K562 (cell line): ENCODE results near the gene ZNF490.

Experiments
- ARID2 ChIP-seq: fragments of 450-650 bp; IDR thresholded peaks from 2 replicates; pipeline ENCODE4 v1.6.1; 2017; ENCODE audit warnings: antibody characterized with exemption, mild to moderate bottlenecking
- EGR1 ChIP-seq: fragments of 450-650 bp; conservative IDR thresholded peaks from 2 replicates; pipeline ENCODE4 v1.6.1; 2017; ENCODE audit warnings: mild to moderate bottlenecking
- FOSL1 ChIP-seq: fragments of 200-800 bp; sonication (Bioruptor generic); conservative IDR thresholded peaks from 2 replicates; pipeline ENCODE4 v1.6.1; 2016; ENCODE audit warnings: missing genetic modification characterization, missing compliant biosample characterization
- KDM1A ChIP-seq, 2 experiments: fragments of 450-650 bp; IDR thresholded peaks; 2 replicates each; pipeline ENCODE4 v1.6.1; 2016; ENCODE audit warnings: mild to moderate bottlenecking in 2 of 2
- TF ChIP-seq, protein P1 (sequence below), 2 experiments: IDR thresholded peaks in 1 of 2; conservative IDR thresholded peaks in 1 of 2; 2 replicates each; pipeline ENCODE4 v1.6.1; 2016; ENCODE audit warnings: low read depth in 2 of 2, mild to moderate bottlenecking in 1 of 2, missing compliant biosample characterization in 1 of 2, missing genetic modification characterization in 1 of 2, moderate library complexity in 1 of 2
- TF ChIP-seq, protein P2 (sequence below), 3 experiments: IDR thresholded peaks in 2 of 3; conservative IDR thresholded peaks in 1 of 3; 2 replicates each; pipeline ENCODE4 v1.5.1; 2011 to 2012; ENCODE audit warnings: low read length in 3 of 3, mild to moderate bottlenecking in 3 of 3, control low read depth in 2 of 3, improper control_type of control experiment in 1 of 3, inconsistent platforms in 1 of 3, low read depth in 1 of 3, mixed read lengths in 1 of 3, moderate library complexity in 1 of 3; ENCODE audit not compliant: insufficient read depth in 2 of 3

- no peak for TF ChIP-seq ARID2
- TF ChIP-seq EGR1: no peak
- TF ChIP-seq, protein P1, sequence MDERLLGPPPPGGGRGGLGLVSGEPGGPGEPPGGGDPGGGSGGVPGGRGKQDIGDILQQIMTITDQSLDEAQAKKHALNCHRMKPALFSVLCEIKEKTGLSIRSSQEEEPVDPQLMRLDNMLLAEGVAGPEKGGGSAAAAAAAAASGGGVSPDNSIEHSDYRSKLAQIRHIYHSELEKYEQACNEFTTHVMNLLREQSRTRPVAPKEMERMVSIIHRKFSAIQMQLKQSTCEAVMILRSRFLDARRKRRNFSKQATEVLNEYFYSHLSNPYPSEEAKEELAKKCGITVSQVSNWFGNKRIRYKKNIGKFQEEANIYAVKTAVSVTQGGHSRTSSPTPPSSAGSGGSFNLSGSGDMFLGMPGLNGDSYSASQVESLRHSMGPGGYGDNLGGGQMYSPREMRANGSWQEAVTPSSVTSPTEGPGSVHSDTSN (CRISPR knock-in tag; IDR thresholded peaks at IDR 0.05; ENCODE audit: low read depth): no peak
- TF ChIP-seq, protein P1 (tag; conservative IDR thresholded peaks at IDR 0.05; ENCODE audit: low read depth): no peak
- no peak for TF ChIP-seq FOSL1 (tag)
- TF ChIP-seq, protein P2, sequence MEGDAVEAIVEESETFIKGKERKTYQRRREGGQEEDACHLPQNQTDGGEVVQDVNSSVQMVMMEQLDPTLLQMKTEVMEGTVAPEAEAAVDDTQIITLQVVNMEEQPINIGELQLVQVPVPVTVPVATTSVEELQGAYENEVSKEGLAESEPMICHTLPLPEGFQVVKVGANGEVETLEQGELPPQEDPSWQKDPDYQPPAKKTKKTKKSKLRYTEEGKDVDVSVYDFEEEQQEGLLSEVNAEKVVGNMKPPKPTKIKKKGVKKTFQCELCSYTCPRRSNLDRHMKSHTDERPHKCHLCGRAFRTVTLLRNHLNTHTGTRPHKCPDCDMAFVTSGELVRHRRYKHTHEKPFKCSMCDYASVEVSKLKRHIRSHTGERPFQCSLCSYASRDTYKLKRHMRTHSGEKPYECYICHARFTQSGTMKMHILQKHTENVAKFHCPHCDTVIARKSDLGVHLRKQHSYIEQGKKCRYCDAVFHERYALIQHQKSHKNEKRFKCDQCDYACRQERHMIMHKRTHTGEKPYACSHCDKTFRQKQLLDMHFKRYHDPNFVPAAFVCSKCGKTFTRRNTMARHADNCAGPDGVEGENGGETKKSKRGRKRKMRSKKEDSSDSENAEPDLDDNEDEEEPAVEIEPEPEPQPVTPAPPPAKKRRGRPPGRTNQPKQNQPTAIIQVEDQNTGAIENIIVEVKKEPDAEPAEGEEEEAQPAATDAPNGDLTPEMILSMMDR (IDR thresholded peaks at IDR 0.05 in 2 of 3, conservative IDR thresholded peaks at IDR 0.05 in 1 of 3; ENCODE audit: insufficient read depth in 2 of 3, low read depth in 1 of 3, low read length in 3 of 3): no peak
- no peak for TF ChIP-seq KDM1A (IDR thresholded peaks at IDR 0.05)
Observed at GRCh38 chr19:12646551-12646950, 35.9 kb upstream of the ZNF490 start.
